ENCODE measurements around the gene NPTX1.

The NPTX1 gene

GRCh38 chr17:80503921-80504320 is 27.5 kb upstream of the NPTX1 start:
- DNase-seq (ENCODE audit: low spot score): no peak

DNA sequence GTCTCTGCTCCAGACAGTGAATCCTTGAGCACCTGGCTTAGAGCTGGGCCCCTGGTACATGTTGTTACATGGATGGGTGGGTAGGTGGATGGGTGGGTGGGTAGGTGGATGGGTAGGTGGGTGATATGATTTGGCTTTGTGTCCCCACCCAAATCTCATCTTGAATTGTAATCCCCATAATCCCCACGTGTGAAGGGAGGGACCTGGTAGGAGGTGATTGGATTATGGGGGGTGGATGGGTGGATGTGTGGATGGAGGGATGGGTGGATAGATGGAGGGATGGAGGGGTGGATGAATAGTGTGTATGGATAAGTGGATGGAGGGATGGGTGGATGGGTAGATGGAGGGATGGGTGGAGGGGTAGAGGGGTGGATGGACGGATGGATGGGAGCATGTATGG is 26.6 kb upstream of the NPTX1 start:
- no peak for DNase-seq (ENCODE audit: low spot score)

DNA sequence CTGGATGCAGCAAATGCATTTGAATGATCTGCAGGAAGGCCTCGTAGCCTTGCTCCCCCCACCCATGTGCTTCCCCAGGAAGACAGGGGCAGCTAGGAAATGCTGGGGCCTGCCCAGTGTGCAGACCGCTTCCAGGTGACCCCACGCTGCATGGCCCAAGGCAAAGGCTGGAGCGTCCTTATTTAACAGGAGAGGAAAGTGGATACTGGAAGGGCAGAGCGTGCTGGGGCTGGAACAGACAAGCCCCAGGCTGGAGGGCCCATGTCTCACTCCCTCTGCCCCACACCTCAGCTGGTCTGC is 26.1 kb upstream of the NPTX1 start:
- no peak for DNase-seq (ENCODE audit: low spot score)

DNA sequence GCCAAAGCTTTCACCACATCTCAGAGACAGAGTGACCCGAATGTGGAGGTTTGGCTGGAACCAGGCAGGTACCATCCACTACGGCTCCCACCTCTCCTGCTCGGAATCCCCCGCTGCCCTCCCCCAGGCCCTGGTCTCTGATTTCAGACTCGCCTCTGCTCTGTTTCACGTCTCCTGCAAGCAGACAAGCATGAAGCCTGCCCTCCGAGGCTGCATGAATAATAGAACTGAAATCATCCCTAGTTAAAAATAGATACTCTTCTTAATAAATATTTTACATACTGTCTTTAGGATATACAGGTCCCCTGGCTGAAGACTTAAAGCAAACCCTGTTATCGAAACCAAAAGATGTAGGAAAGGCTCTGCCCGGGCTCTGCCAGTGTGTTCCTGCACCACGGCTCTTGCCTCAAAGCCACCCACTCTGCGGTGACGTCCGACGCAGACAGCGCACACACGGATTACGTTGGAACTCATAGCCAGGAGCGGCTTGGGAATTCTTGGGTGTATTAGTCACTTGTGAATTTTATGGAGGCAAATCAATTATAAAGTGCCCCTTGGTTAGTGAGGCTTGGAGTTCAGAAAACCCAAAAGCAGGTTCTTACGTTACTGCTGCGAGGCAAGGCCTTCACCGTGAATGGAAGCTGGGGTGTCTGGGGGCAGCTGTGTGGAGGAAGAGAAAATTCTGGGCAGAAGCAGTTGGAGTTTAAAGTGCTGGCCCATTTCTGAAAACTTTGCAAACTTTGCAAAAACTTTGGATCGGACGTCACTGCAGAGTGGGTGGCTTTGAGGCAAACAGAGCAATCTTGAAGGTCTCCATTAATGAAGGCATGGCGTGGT is 25.6 kb upstream of the NPTX1 start:
- no peak for DNase-seq (ENCODE audit: low spot score)

DNA sequence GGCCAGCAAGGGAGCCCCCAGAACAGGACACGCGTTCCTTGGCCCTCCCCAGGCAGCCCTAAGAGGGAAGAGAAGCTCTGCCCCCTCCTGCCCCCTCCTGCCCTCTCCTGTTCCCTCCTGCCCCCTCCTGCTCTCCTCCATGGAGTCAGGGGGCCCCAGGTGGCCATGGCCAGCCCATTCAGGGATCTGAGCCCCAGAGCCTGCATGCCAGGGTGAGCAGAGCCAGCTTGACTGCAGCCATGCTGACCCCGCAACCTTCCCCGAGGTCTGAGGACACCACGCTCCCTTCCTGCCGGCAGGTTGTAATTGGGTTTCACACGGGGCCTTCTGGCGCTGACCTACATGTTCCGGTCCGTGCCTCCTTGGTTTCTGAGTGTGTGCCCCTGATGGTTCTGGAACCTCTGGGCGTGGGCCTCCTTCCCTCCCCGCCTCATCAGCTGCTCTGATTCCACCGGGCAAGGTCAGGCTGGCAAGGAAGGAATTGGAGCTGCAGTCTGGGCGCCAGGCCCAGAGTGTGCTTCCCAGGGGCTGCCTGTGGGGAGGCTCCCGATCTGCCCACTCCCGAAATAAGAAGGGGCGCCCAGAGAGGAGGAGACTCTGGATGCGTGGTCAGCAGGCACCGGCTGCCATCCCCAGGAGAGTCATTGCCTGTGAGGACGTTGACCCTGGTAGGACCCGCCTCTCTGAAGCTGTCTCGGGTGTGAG is 23.7 kb upstream of the NPTX1 start:
- DNase-seq (ENCODE audit: low spot score): no peak

- no peak for DNase-seq (ENCODE audit: low spot score)
These were observed 23.2 kb upstream of the NPTX1 start for GRCh38 chr17:80499560-80499959.

GRCh38 chr17:80498920-80499410 is 22.6 kb upstream of the NPTX1 start:
- DNase-seq (ENCODE audit: low spot score): no peak

GRCh38 chr17:80498242-80498919 is 22.0 kb upstream of the NPTX1 start:
- DNase-seq (ENCODE audit: low spot score): no peak

- DNase-seq (ENCODE audit: low spot score): no peak
These were observed 21.4 kb upstream of the NPTX1 start for GRCh38 chr17:80497726-80498241.

GRCh38 chr17:80494547-80494946 is 18.1 kb upstream of the NPTX1 start:
- no peak for DNase-seq (ENCODE audit: low spot score)

- DNase-seq (ENCODE audit: low spot score): no peak
These were observed 16.1 kb upstream of the NPTX1 start for GRCh38 chr17:80492343-80493136.

- DNase-seq (ENCODE audit: low spot score): no peak
These were observed 15.3 kb upstream of the NPTX1 start for GRCh38 chr17:80491478-80492342.

GRCh38 chr17:80487511-80487910 is 11.1 kb upstream of the NPTX1 start:
- DNase-seq (ENCODE audit: low spot score): no peak

- DNase-seq (ENCODE audit: low spot score): no peak
These were observed 10.3 kb upstream of the NPTX1 start for GRCh38 chr17:80486692-80487091.

DNA sequence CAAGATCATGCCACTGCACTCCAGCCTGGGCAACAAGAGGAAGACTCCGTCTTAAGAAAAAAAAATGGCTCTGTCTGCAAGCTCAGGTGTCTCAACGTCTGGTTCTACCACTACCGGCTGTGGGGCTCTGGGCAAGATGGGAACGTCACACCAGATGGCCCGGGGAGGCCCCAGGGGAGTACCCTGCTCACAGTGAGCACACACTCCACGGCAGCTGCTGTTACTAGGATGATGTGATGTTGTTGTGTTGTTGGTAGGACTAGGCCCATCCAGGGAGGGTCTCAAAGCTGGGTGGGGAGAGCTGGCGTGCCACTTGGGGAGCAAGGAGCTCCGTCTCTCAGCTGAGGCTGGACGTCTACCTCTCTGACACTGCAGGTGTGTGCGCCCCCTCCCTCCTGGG is 9.4 kb upstream of the NPTX1 start:
- no peak for DNase-seq (ENCODE audit: low spot score)

- DNase-seq (ENCODE audit: low spot score): peak; percentile 2
These were observed 6.3 kb upstream of the NPTX1 start for GRCh38 chr17:80482555-80483308.

GRCh38 chr17:80482058-80482318 is 5.6 kb upstream of the NPTX1 start:
- DNase-seq (ENCODE audit: low spot score): no peak

- DNase-seq (ENCODE audit: low spot score): peak; percentile 46
These were observed 5.1 kb upstream of the NPTX1 start for GRCh38 chr17:80481284-80482057.

- no peak for DNase-seq (ENCODE audit: low spot score)
These were observed 3.8 kb upstream of the NPTX1 start for GRCh38 chr17:80480248-80480647.

GRCh38 chr17:80479246-80479566 is 2.8 kb upstream of the NPTX1 start:
- DNase-seq (ENCODE audit: low spot score): no peak

Data from LoVo (cell line).